GM23338 (cell line): ENCODE results near the gene MFAP3L. TPM values are rescaled to one million over a fixed set of nuclear protein-coding genes. Genes with fewer than 3 reads are reported as not detected.

Experiments used
- ATAC-seq: fragments of 200-7000 bp; cut with Tn5 transposase; 3 replicates; pipeline ENCODE4 v1.9.1; 2020
- DNase-seq: peaks from one replicate; pipeline ENCODE4 v3.0.0-alpha.2; 2015; ENCODE audit warnings: low spot score
- H2AFZ ChIP-seq: fragments of 200-600 bp; sonication (generic); 2 replicates; pipeline ENCODE4 v1.8.0; 2016; ENCODE audit warnings: antibody characterized with exemption, mild to moderate bottlenecking, moderate library complexity
- H3F3A ChIP-seq: fragments of 200-600 bp; sonication (generic); replicated peaks from 2 replicates; pipeline ENCODE4 v1.8.0; 2017; ENCODE audit warnings: antibody characterized with exemption, mixed run types, low read depth
- H3K27ac ChIP-seq: fragments of 200-600 bp; sonication (generic); 2 replicates; pipeline ENCODE4 v1.6.1; 2016; ENCODE audit warnings: low read depth
- H3K27me3 ChIP-seq: fragments of 200-600 bp; sonication (generic); 2 replicates; pipeline ENCODE4 v1.8.0; 2016; ENCODE audit warnings: mild to moderate bottlenecking, mixed run types, moderate library complexity; ENCODE audit not compliant: insufficient read depth
- H3K36me3 ChIP-seq: fragments of 200-600 bp; sonication (generic); 2 replicates; pipeline ENCODE4 v1.8.0; 2016; ENCODE audit warnings: mild to moderate bottlenecking; ENCODE audit not compliant: insufficient read depth
- H3K4me1 ChIP-seq: fragments of 200-600 bp; sonication (generic); 2 replicates; pipeline ENCODE4 v1.8.0; 2016; ENCODE audit warnings: mild to moderate bottlenecking, moderate library complexity; ENCODE audit not compliant: insufficient read depth
- H3K4me2 ChIP-seq: fragments of 200-600 bp; sonication (generic); 2 replicates; pipeline ENCODE4 v1.7.1; 2017; ENCODE audit warnings: mixed run types
- H3K4me3 ChIP-seq: fragments of 200-600 bp; sonication (generic); 2 replicates; pipeline ENCODE4 v1.6.1; 2016; ENCODE audit warnings: mixed run types
- H3K79me2 ChIP-seq: fragments of 200-600 bp; sonication (generic); replicated peaks from 2 replicates; pipeline ENCODE4 v1.8.0; 2017; ENCODE audit warnings: mild to moderate bottlenecking; ENCODE audit not compliant: insufficient read depth
- H3K9me2 ChIP-seq: fragments of 200-600 bp; sonication (generic); 2 replicates; pipeline ENCODE4 v1.8.0; 2017; ENCODE audit not compliant: insufficient read depth
- H4K20me1 ChIP-seq: fragments of 200-600 bp; sonication (generic); replicated peaks from 2 replicates; pipeline ENCODE4 v1.8.0; 2017; ENCODE audit warnings: mild to moderate bottlenecking; ENCODE audit not compliant: insufficient read depth
- H3K27ac Mint-ChIP-seq: 2 replicates; pipeline ENCODE4 v1.8.0; 2020; ENCODE audit warnings: inconsistent platforms, mild to moderate bottlenecking, moderate library complexity, mixed read lengths
- H3K27me3 Mint-ChIP-seq: 3 replicates; pipeline ENCODE4 v1.8.0; 2022; ENCODE audit warnings: low read depth, mild to moderate bottlenecking, moderate library complexity, mixed read lengths, inconsistent platforms; ENCODE audit not compliant: insufficient read depth, poor library complexity
- H3K36me3 Mint-ChIP-seq: 3 replicates; pipeline ENCODE4 v1.8.0; 2021; ENCODE audit warnings: low read depth, mild to moderate bottlenecking, inconsistent platforms, moderate library complexity, mixed read lengths
- H3K4me1 Mint-ChIP-seq: 3 replicates; pipeline ENCODE4 v1.8.0; 2020; ENCODE audit warnings: mild to moderate bottlenecking, inconsistent platforms, mixed read lengths
- H3K4me3 Mint-ChIP-seq: 3 replicates; pipeline ENCODE4 v1.8.0; 2021; ENCODE audit warnings: moderate library complexity, mild to moderate bottlenecking, inconsistent platforms, mixed read lengths
- H3K9me3 Mint-ChIP-seq: 3 replicates; pipeline ENCODE4 v1.8.0; 2020; ENCODE audit warnings: moderate library complexity, mild to moderate bottlenecking, inconsistent platforms, mixed read lengths
- ETS1 ChIP-seq: IDR thresholded peaks from 2 replicates; pipeline ENCODE4 v1.6.1; 2016; ENCODE audit warnings: antibody characterized with exemption
- EZH2 ChIP-seq: fragments of 200-600 bp; sonication (generic); IDR thresholded peaks from one replicate; pipeline ENCODE4 v1.8.0; 2017; ENCODE audit warnings: antibody characterized with exemption, mild to moderate bottlenecking, low read depth; ENCODE audit not compliant: unreplicated experiment
- JUNB ChIP-seq: IDR thresholded peaks from one replicate; pipeline ENCODE4 v1.6.1; 2016; ENCODE audit warnings: antibody characterized with exemption; ENCODE audit not compliant: unreplicated experiment
- NANOG ChIP-seq: IDR thresholded peaks from 2 replicates; pipeline ENCODE4 v1.6.1; 2016; ENCODE audit warnings: antibody characterized with exemption, borderline replicate concordance
- POLR2AphosphoS5 ChIP-seq: IDR thresholded peaks from 2 replicates; pipeline ENCODE4 v1.6.1; 2016; ENCODE audit warnings: antibody characterized with exemption, low read depth
- polyA plus RNA-seq: library from polyadenylated mRNA; unstranded; fragments of >200 nt; fragmentation: Nextera tagmentation; extraction: Ambion mirVana; gene quantifications from 2 replicates; pipeline ENCODE4 v1.2.1, GENCODE V29; 2016
- total RNA-seq: library from RNA; depleted of rRNA; stranded (reverse); fragments of >200 nt; shearing (Covaris generic); gene quantifications from 2 replicates; pipeline ENCODE4 v1.2.3, GENCODE V29; 2014
- TF ChIP-seq, protein P1 (sequence below), 2 experiments: fragments of 200-600 bp in 1 of 2; sonication (generic) in 1 of 2; conservative IDR thresholded peaks; 2 replicates each; pipeline versions ENCODE4 v1.5.1 to v1.6.1; 2016 to 2017; ENCODE audit warnings: antibody characterized with exemption in 2 of 2, low read depth in 2 of 2, mild to moderate bottlenecking in 2 of 2, moderate library complexity in 1 of 2
- TF ChIP-seq, protein P2 (sequence below): IDR thresholded peaks from one replicate; pipeline ENCODE4 v1.6.1; 2018; ENCODE audit warnings: antibody characterized with exemption; ENCODE audit not compliant: unreplicated experiment

MFAP3L gene
- total and polyA plus RNA-seq, 2 experiments from 2014 or later: 3.4 to 7.9 TPM

DNA sequence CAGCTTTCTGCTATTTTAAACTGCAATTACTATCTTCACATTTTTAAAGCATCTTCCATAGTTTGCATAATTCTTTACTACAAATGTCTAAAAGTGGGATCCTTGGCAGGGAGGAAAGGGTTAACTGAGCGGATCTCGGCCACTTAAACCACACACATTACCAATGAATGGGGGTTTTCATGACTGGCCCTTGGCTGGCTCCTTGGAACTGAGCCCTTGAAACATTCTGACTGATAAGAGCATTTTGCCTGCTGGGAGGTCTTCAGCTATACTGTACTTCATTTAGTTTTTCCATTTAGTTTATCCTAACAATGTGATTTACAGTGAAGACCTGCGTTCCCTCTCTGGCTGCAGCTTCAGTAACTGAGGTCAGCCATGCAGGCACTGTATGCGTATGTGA lies 31.7 kb upstream of the MFAP3L start (continued):
- no peak for TF ChIP-seq ETS1
- no peak for TF ChIP-seq JUNB
- TF ChIP-seq EZH2: no peak
- TF ChIP-seq POLR2AphosphoS5: no peak
- TF ChIP-seq NANOG: no peak
- TF ChIP-seq, protein P1, sequence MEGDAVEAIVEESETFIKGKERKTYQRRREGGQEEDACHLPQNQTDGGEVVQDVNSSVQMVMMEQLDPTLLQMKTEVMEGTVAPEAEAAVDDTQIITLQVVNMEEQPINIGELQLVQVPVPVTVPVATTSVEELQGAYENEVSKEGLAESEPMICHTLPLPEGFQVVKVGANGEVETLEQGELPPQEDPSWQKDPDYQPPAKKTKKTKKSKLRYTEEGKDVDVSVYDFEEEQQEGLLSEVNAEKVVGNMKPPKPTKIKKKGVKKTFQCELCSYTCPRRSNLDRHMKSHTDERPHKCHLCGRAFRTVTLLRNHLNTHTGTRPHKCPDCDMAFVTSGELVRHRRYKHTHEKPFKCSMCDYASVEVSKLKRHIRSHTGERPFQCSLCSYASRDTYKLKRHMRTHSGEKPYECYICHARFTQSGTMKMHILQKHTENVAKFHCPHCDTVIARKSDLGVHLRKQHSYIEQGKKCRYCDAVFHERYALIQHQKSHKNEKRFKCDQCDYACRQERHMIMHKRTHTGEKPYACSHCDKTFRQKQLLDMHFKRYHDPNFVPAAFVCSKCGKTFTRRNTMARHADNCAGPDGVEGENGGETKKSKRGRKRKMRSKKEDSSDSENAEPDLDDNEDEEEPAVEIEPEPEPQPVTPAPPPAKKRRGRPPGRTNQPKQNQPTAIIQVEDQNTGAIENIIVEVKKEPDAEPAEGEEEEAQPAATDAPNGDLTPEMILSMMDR (conservative IDR thresholded peaks at IDR 0.05; ENCODE audit: low read depth in 2 of 2): no peak

GRCh38 chr4:170052919-170053318 lies 26.7 kb upstream of the MFAP3L start:
- no peaks in the 10 kb centered on the region for H3K4me1 ChIP-seq
- H3K27me3 Mint-ChIP-seq: peaks cover 2% of the 10 kb centered on the region
- no peak overlapping the region for H3K4me3 Mint-ChIP-seq
- no peak overlapping the region for H3K27ac Mint-ChIP-seq
- ATAC-seq (peak; percentile 57; the same call in 2 of the 3 replicates), DNase-seq (peak; percentile 15)
- no peaks in the 10 kb centered on the region for H4K20me1 ChIP-seq
- no peaks in the 10 kb centered on the region; the same call in 1 of the 2 replicates for H3K9me2 ChIP-seq
- H3K79me2 ChIP-seq: no peaks in the 10 kb centered on the region
- 0 out of 2 replicates have a peak overlapping the region, but pooled peaks have one; percentile 38 for H2AFZ ChIP-seq
- TF ChIP-seq JUNB (no peak), EZH2 (no peak)
- H3K9me3 Mint-ChIP-seq: peaks cover 3% of the 10 kb centered on the region; the same call in 1 of the 3 replicates
- H3K4me1 Mint-ChIP-seq: peaks cover 3% of the 10 kb centered on the region
- no peaks in the 10 kb centered on the region for H3K36me3 ChIP-seq
- H3K27me3 ChIP-seq: no peaks in the 10 kb centered on the region
- H3F3A ChIP-seq: no peaks in the 10 kb centered on the region
- no peak overlapping the region for H3K27ac ChIP-seq
- no peak overlapping the region for H3K4me2 ChIP-seq
- H3K4me3 ChIP-seq: no peak overlapping the region
- no peaks in the 10 kb centered on the region for H3K36me3 Mint-ChIP-seq

- Mint-ChIP-seq H3K36me3 (no peaks in the 10 kb centered on the region), H3K27ac (no peak overlapping the region), H3K4me3 (no peak overlapping the region), H3K27me3 (peaks cover 2% of the 10 kb centered on the region), H3K4me1 (no peaks in the 10 kb centered on the region; the same call in 2 of the 3 replicates), H3K9me3 (peaks cover 5% of the 10 kb centered on the region; the same call in 2 of the 3 replicates)
- Histone ChIP-seq H3K36me3 (no peaks in the 10 kb centered on the region), H3K4me2 (no peak overlapping the region), H3K4me1 (no peaks in the 10 kb centered on the region), H3K27ac (no peak overlapping the region), H2AFZ (no peak overlapping the region), H4K20me1 (no peaks in the 10 kb centered on the region), H3K27me3 (no peaks in the 10 kb centered on the region), H3F3A (no peaks in the 10 kb centered on the region), H3K79me2 (no peaks in the 10 kb centered on the region), H3K4me3 (no peak overlapping the region), H3K9me2 (no peaks in the 10 kb centered on the region; the same call in 1 of the 2 replicates)
- TF ChIP-seq, protein P2, sequence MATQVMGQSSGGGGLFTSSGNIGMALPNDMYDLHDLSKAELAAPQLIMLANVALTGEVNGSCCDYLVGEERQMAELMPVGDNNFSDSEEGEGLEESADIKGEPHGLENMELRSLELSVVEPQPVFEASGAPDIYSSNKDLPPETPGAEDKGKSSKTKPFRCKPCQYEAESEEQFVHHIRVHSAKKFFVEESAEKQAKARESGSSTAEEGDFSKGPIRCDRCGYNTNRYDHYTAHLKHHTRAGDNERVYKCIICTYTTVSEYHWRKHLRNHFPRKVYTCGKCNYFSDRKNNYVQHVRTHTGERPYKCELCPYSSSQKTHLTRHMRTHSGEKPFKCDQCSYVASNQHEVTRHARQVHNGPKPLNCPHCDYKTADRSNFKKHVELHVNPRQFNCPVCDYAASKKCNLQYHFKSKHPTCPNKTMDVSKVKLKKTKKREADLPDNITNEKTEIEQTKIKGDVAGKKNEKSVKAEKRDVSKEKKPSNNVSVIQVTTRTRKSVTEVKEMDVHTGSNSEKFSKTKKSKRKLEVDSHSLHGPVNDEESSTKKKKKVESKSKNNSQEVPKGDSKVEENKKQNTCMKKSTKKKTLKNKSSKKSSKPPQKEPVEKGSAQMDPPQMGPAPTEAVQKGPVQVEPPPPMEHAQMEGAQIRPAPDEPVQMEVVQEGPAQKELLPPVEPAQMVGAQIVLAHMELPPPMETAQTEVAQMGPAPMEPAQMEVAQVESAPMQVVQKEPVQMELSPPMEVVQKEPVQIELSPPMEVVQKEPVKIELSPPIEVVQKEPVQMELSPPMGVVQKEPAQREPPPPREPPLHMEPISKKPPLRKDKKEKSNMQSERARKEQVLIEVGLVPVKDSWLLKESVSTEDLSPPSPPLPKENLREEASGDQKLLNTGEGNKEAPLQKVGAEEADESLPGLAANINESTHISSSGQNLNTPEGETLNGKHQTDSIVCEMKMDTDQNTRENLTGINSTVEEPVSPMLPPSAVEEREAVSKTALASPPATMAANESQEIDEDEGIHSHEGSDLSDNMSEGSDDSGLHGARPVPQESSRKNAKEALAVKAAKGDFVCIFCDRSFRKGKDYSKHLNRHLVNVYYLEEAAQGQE: no peak
- DNase-seq (no peak), ATAC-seq (peak; percentile 39; the same call in 2 of the 3 replicates)
Observed at GRCh38 chr4:170051402-170051801, 25.2 kb upstream of the MFAP3L start.
